ENCODE measurements around the gene SLC25A19.

The SLC25A19 gene

DNA sequence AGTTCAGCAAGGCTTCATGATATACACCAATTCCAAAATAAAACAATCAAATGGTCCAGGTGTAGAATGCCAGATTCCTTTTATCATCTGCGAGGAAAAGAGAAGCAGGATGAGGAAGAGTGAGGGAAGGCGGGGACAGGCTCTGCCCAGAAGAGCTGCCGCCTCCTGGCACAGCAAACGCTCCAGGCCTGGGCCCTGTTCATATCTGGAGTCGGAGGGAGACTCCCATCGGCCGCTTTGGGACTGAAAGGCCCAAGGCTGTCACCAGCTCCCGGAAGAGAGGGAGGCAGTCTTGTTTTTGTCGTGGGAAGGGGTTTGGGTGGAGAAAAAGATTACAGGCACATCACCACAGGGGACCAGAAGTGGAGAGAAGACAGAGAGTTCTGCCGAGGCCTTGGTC is 29.0 kb upstream of the SLC25A19 start:
- TF ChIP-seq, protein P1, sequence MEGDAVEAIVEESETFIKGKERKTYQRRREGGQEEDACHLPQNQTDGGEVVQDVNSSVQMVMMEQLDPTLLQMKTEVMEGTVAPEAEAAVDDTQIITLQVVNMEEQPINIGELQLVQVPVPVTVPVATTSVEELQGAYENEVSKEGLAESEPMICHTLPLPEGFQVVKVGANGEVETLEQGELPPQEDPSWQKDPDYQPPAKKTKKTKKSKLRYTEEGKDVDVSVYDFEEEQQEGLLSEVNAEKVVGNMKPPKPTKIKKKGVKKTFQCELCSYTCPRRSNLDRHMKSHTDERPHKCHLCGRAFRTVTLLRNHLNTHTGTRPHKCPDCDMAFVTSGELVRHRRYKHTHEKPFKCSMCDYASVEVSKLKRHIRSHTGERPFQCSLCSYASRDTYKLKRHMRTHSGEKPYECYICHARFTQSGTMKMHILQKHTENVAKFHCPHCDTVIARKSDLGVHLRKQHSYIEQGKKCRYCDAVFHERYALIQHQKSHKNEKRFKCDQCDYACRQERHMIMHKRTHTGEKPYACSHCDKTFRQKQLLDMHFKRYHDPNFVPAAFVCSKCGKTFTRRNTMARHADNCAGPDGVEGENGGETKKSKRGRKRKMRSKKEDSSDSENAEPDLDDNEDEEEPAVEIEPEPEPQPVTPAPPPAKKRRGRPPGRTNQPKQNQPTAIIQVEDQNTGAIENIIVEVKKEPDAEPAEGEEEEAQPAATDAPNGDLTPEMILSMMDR (IDR thresholded peaks at IDR 0.05; ENCODE audit: control insufficient read depth, insufficient read depth, low read depth, low read length, missing control alignments) = no peak
- DNase-seq (ENCODE audit: low read depth) = no peak
- H3K4me3 ChIP-seq (ENCODE audit: control insufficient read depth, low read depth, low read length) = no peak overlapping the region

DNA sequence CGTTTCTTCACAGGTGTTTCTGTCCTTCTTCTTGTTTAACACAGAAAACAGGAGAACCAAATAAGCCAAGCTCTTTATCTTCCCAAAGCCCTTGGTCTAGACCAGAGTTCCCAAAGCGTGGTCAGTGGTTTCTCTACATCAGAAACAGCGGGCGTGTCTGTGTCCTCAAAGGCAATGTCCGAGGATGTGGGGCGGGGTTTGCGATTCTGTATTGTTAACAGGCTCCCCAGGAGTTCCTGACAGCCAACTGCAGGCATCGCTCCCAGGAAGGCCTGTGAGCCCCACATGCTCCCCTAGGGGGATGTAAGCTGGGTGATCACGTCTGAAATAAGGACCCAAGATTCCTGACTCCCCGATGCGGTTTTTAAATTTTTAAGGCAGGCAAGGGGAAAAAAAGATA is 28.4 kb upstream of the SLC25A19 start:
- DNase-seq (ENCODE audit: low read depth) = no peak

DNA sequence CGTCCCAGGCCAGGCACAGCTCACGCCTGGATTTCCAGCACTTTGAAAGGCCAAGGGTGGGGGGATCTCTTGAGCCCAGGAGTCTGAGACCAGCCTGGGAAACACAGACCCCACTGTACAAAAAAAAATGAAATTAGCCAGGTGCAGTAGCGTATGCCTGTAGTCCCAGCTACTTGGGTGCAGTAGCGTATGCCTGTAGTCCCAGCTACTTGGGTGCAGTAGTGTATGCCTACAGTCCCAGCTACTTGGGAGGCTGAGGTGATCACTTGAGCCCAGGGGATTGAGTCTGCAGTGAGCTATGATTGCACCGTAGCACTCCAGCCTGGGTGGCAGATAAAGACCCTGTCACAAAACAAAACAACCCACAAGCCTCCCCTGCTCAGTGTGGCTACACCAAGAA is 27.0 kb upstream of the SLC25A19 start:
- TF ChIP-seq, protein P1 (IDR thresholded peaks at IDR 0.05; ENCODE audit: control insufficient read depth, insufficient read depth, low read depth, low read length, missing control alignments) = no peak
- no peak overlapping the region for H3K4me3 ChIP-seq (ENCODE audit: control insufficient read depth, low read depth, low read length)
- DNase-seq (ENCODE audit: low read depth) = no peak

More for the DNA sequence above, 28.4 kb upstream of the SLC25A19 start:
- no peak overlapping the region for H3K4me3 ChIP-seq (ENCODE audit: control insufficient read depth, low read depth, low read length)
- TF ChIP-seq, protein P1 (IDR thresholded peaks at IDR 0.05; ENCODE audit: control insufficient read depth, insufficient read depth, low read depth, low read length, missing control alignments) = no peak

DNA sequence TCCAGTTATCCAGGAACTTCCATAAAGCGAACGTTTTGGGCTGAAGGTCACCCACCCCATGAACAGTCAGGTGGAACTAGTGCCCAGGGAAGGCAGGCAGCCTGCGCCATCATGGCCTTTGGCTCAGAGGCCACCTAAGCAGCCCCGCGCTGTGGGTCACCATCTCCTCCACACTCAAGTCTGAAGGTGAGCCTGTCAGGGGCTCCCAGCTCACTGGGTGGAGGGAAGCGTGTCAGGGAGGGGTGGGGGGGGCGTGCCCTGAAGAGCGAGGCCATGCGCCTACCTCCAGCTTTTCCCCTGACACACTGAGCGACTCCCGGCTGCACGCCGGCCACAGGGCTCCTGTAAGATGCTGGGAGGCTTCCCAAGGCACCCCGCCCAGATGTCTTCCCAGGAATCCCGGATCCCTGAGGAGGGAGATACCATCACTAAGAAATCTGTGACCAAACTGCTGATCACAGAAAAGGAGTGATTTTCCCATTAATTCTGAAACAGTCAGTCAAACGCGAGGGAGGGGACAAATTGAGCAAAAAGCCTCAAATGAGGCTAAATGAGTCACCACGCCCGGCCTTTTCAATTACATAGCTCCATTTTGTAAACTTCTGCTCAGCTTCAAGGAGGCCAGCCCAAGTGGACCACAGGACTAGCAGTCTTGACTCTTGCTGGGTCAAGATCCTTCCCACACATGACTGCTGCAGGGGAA is 26.5 kb upstream of the SLC25A19 start:
- TF ChIP-seq, protein P1 (IDR thresholded peaks at IDR 0.05; ENCODE audit: control insufficient read depth, insufficient read depth, low read depth, low read length, missing control alignments) = no peak
- no peak for DNase-seq (ENCODE audit: low read depth)
- no peak overlapping the region for H3K4me3 ChIP-seq (ENCODE audit: control insufficient read depth, low read depth, low read length)

DNA sequence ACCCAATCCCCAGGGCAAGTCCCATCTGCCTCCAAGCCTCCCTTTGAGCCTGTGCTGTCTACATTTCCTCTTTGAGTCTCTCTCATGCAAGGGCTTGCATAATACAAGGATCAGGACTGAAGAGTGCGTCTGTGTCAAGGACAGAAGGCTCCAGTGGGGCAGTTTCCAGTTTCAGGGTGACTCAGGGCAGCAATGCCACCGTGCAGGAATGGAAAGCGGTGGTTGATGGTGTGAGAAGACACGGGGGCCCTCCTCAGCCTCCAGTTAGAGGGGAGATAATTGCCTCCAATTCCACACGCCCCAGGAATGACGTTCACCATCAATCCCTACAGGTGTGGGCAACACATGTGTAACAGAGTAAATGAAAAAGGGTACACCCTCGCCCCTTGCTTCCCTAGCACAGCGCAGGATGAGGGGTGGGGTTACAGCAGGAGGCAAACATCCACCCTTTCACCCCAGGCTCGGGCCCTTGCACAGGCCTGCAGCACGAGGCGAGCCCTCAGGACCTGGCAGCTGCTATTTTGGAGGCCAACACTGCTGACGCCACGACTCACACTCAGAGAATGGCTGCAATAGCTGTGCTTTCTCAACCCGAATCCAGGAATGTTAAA is 24.8 kb upstream of the SLC25A19 start:
- H3K4me3 ChIP-seq (ENCODE audit: control insufficient read depth, low read depth, low read length) = no peak overlapping the region
- no peak for DNase-seq (ENCODE audit: low read depth)
- TF ChIP-seq, protein P1 (IDR thresholded peaks at IDR 0.05; ENCODE audit: control insufficient read depth, insufficient read depth, low read depth, low read length, missing control alignments) = no peak

DNA sequence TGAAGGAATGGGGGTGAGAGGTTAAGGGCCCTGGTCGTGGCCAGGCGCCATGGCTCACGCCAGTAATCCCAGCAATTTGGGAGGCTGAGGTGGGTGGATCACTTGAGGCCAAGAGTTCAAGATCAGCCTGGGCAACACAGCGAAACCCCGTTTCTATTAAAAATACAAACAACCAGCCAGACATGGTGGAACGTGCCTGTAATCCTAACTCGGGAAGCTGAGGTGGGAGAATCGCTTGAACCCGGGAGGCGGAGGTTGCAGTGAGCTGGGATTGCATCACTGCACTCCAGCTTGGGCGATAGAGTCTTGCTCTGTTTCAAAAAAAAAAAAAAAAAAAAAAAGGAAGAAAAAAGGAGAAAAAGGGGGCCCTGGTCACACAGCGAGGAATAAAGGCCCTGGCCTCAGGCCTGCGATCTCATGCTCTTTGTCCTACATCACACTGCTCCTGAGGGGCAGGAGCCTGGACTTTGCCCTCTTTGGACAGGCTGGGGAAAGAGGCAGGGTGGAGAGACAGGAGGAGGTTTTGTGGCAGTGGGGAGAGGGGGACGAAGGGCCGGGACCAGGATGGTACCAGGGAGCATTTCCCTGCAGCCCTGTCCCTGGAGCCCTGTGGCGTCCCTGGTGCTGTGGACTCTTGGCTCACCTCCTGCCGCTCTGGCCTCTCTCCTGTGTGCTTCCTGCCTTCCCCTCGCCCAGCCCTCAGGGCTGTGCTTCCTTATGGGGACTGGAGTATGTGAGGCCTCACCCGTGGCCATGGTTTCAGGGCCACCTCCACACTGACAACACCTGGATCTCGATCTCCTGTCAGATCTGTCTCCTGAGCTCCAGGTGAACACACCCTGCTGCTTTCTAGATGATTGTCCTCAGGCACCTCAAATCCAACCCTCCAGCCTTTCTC is 19.7 kb upstream of the SLC25A19 start:
- TF ChIP-seq, protein P1 (IDR thresholded peaks at IDR 0.05; ENCODE audit: control insufficient read depth, insufficient read depth, low read depth, low read length, missing control alignments) = no peak
- H3K4me3 ChIP-seq (ENCODE audit: control insufficient read depth, low read depth, low read length) = no peak overlapping the region
- no peak for DNase-seq (ENCODE audit: low read depth)
